Left kidney (tissue), 8 donors: ENCODE measurements around the gene KRT15. TPM values are rescaled to one million over a fixed set of nuclear protein-coding genes. Genes with fewer than 3 reads are reported as not detected.

Source experiments
- DNase-seq: peaks from one replicate; pipeline ENCODE4 v3.0.0-alpha.2; 2013
- long read RNA-seq, 8 donors: transcript quantifications; one replicate each; lab custom pipeline, GENCODE V29; 2026
- polyA plus RNA-seq: library from polyadenylated mRNA; unstranded; fragments of 120-200 nt; gene quantifications from one replicate; pipeline ENCODE4 v1.2.1, GENCODE V29; 2013; ENCODE audit not compliant: insufficient read length

KRT15 gene
- polyA plus RNA-seq: 1.8 TPM
- long read RNA-seq, donor 1: 0 reads
- long read RNA-seq, donor 2: 0 reads
- long read RNA-seq, donor 3: 0 reads
- long read RNA-seq, donor 4: 0 reads
- long read RNA-seq, donor 5: 0 reads
- long read RNA-seq, donor 6: 0 reads
- long read RNA-seq, donor 7: 0 reads
- long read RNA-seq, donor 8: 0 reads

- no peak for DNase-seq
Measured at GRCh38 chr17:41518789-41519449, at the start of gene KRT15. KRT15 (minus strand) TSS chr17:41518890; CDS start chr17:41518827, 63 bp downstream.

GRCh38 chr17:41567317-41567716 lies 48.6 kb upstream of the KRT15 start:
- no peak for DNase-seq

GRCh38 chr17:41565338-41565737 lies 46.6 kb upstream of the KRT15 start:
- DNase-seq: no peak

GRCh38 chr17:41563607-41564170 lies 45.0 kb upstream of the KRT15 start:
- no peak for DNase-seq

- DNase-seq: no peak
Measured at GRCh38 chr17:41561554-41561953, 42.9 kb upstream of the KRT15 start.

DNA sequence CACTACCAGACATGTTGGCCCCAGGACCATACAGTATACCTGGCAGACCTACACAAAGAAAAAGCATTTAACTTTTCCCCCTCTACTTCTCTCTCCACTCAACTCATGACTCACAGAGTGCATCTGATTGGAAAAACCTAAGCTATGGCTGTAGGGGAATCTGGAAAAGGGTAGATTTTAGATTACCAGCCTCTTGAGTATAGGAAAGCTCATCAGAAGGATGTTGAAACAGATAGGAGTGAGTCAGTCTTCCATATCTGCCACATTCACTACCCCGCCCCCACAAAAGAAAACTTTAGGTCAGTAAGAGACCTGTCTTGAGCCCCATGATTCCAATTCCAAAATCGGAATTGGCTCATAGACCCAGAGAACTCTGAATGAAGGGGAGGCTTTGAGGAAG lies 40.9 kb upstream of the KRT15 start:
- no peak for DNase-seq

- no peak for DNase-seq
Measured at GRCh38 chr17:41556931-41557330, 38.2 kb upstream of the KRT15 start.

GRCh38 chr17:41556306-41556705 lies 37.6 kb upstream of the KRT15 start:
- DNase-seq: no peak

DNA sequence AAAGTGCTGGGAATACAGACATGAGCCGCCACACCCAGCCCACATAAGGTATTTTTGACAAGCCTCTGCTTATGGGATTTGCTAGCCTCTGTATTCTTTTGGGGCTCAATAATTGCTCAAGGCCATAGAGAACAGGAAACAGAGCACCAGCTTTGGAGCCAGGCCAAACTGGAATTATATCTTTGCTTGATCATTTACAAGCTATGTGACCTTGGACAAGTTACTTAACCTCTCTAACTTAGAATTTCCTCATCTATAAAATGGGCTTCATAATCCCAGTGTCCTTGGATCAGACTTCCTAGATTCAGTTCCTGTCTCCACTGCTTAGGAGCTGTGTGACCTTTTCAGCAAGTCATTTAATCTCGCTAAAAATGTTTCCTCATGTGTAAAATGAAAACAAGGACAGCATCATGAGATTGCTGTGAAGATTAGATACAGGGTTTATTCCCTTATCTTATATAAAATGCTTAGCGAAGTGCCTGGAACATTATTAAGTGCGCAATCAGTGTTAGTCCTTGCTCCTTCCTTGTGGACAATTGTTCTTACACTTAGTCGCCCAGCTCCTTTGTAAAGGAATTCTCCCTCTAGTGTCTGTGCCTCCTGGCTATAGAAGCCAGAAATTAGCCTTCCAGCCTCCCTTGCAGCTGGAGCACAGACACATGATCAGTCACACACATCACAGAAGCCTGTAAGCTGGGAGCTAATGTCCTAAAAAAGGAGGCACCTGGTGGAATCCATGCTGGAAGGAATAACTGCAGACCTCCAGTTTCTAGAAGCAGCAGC lies 36.6 kb upstream of the KRT15 start:
- DNase-seq: no peak

- no peak for DNase-seq
Measured at GRCh38 chr17:41553987-41554680, 35.4 kb upstream of the KRT15 start.

GRCh38 chr17:41553176-41553575 lies 34.5 kb upstream of the KRT15 start:
- DNase-seq: no peak

- no peak for DNase-seq
Measured at GRCh38 chr17:41552455-41552854, 33.8 kb upstream of the KRT15 start.

GRCh38 chr17:41551365-41551764 lies 32.7 kb upstream of the KRT15 start:
- no peak for DNase-seq

DNA sequence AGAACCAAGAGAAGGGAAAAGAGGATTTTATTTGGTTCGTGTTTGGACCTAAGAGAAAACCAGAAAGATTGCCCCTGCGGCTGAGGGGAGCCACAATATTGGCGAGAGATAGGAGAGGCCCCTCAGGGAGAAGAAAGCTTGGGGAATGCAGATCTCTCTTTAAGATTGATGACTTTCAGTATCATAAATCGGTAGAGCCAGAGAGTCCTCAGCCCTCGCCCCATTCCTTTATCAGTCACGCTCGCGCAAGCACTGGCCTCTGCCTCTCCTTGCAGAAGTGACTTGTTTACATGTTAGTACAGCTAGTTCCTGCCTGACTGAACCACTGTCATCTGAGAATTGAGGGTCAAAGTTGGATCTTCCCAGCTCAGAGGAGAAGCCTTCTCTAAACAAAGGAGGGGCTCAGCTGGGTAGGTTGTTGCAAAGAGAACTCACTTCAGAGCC lies 30.9 kb upstream of the KRT15 start:
- DNase-seq: no peak

DNA sequence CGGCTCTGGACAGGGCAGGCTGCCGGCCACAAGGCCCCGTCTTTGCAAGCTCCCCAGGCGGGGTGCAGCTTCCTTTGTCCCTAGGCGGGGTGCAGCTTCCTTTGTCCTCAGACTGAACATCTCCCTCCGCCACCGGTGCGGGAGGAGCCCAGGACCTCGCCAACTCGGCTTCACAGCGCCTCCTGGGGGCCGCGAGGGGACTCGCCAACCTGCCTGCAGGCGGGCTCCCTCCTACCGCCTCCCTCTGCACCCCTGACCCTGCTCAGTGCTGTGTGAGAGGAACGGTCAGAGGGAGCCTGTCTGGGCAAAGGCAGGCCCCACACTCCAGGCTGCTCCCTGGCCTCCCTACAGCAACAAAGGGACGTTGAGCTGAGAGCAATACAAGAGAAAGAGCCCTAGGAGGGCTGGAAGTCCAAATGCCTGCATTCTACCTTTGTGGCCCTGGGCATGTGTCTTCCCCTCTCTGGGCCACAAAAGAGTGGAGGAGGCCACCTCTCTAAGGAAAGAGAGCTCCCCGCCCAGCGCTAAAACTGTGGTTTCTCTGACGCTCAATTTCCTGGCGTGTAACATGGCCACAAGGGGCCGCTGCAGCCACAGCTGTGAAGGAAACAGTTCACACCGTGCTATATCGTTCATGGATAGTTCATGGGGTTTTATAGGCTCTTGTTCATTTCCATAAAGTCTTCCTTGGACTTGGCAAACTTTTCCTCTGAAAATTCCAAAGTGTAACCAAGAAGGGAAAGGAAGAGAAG lies 30.3 kb upstream of the KRT15 start:
- peak; percentile 89 for DNase-seq

DNA sequence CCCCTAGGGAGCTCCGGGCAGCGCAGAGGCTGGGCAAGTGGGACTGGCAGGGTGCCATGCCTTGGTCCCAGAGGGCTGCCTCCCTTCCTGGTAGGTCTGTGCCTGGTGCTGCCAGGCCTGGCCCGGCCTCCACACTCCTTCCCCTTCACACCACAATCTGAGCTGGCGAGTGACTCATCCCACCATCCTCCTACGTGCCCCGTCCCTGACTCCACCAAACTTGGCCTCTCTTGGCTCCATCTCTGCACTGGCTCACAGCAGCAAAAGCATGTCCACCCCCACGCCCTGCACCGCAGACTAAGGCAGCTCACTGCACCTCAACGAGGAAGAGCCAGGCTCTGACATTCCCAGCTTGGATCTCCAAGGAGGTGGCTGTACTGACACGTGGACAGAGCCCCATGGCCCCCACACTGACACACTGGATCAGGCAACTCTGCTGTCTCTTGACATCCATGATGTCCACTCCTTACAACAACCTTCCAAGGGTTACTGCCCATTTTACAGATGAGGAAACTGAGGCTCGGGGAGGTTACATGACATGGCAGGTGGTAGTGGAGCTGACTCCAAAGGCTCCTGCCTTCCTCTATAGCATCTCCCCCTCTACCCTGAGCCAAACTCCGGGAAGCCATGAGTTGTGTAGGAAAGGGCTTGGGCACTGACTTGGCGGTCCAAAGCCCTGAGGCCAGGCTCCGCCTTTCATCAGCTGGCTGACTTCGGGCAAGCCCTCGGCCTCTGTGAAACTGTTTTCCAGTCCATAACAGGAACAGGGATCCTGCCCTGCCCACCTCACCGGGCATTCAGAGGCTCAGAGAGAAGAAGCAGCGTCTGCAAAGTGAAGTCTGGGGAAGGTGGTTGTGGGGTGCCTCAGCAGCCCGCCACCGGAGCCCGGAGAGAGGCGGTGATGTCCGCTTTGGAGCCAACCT lies 29.5 kb upstream of the KRT15 start:
- no peak for DNase-seq

DNA sequence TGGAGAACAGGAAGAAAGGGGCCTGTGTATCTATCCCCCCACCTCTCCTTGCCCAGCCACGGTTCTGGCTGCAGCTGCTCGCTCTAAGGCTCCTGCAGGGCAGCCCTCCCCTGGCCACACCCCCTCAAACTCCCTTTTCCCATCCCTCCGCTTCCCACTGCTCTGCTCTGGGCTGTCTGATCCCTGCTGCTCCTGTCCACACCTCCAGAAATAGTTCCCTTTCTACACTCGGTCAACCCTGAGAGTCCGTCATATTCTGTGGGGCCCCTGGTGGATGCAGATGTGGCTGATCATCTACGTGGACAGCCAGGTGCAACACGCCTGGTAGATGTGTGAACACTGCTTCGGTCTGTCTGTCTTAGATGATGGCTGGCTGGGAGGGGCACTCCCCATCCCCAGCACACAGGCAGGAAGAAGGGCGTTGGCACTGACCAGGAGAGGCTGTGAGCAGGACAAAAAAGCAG lies 28.7 kb upstream of the KRT15 start:
- no peak for DNase-seq

- DNase-seq: no peak
Measured at GRCh38 chr17:41546819-41547218, 28.1 kb upstream of the KRT15 start.

GRCh38 chr17:41545829-41546410 lies 27.2 kb upstream of the KRT15 start:
- DNase-seq: no peak

- no peak for DNase-seq
Measured at GRCh38 chr17:41544935-41545334, 26.2 kb upstream of the KRT15 start.
